Prostate gland (tissue), 2 donors: Measurements from ENCODE around the gene KIF12.

Experiments used
- CTCF ChIP-seq, 4 experiments: fragments of 200-600 bp in 2 of 4; fragments of 450-650 bp in 2 of 4; sonication (generic) in 2 of 4; IDR thresholded peaks; 1 replicate in 3 of 4; 2 replicates in 1 of 4; pipeline ENCODE4 v1.5.1; 2016 to 2019; ENCODE audit warnings: antibody characterized with exemption in 4 of 4, mild to moderate bottlenecking in 2 of 4, moderate library complexity in 2 of 4
- POLR2A ChIP-seq: fragments of 450-650 bp; IDR thresholded peaks from one replicate; pipeline ENCODE4 v1.6.1; 2016; ENCODE audit warnings: antibody characterized with exemption, mild to moderate bottlenecking
- POLR2AphosphoS5 ChIP-seq: sonication (generic); formaldehyde crosslinking; IDR thresholded peaks from one replicate; pipeline ENCODE4 v1.6.1; 2017; ENCODE audit warnings: antibody characterized with exemption

GRCh38 chr9:114065304-114065703 is 33.8 kb downstream of the KIF12 start:
- no peak for TF ChIP-seq CTCF (IDR thresholded peaks at IDR 0.05)
- no peak for TF ChIP-seq POLR2A
- TF ChIP-seq POLR2AphosphoS5, result no peak
